NT2/D1 (cell line): ENCODE data around the gene LGSN.

Source experiments
- DNase-seq: peaks from one replicate; pipeline ENCODE4 v3.0.0-alpha.2; 2011; ENCODE audit warnings: low read depth, low spot score
- H3K27me3 ChIP-seq: 2 replicates; pipeline ENCODE4 v1.6.0; 2011; ENCODE audit warnings: mild to moderate bottlenecking; ENCODE audit not compliant: insufficient read length, insufficient read depth
- H3K36me3 ChIP-seq: 2 replicates; pipeline ENCODE4 v1.6.1; 2011; ENCODE audit warnings: mild to moderate bottlenecking, low read length, mixed read lengths; ENCODE audit not compliant: insufficient read depth, insufficient read length
- H3K4me1 ChIP-seq: 2 replicates; pipeline ENCODE4 v1.5.1; 2011; ENCODE audit not compliant: insufficient read depth, insufficient read length
- H3K4me3 ChIP-seq: 2 replicates; pipeline ENCODE4 v1.5.1; 2011; ENCODE audit warnings: low read depth; ENCODE audit not compliant: insufficient read length
- H3K9ac ChIP-seq: 2 replicates; pipeline ENCODE4 v1.6.0; 2011; ENCODE audit warnings: low read depth; ENCODE audit not compliant: insufficient read length
- H3K9me3 ChIP-seq: 2 replicates; pipeline ENCODE4 v1.5.1; 2011; ENCODE audit warnings: mild to moderate bottlenecking, low read length; ENCODE audit not compliant: insufficient read depth
- SUZ12 ChIP-seq: IDR thresholded peaks from 2 replicates; pipeline ENCODE4 v1.6.1; 2011; ENCODE audit not compliant: insufficient read length, insufficient read depth; ENCODE audit errors: extremely low read depth
- YY1 ChIP-seq: IDR thresholded peaks from 2 replicates; pipeline ENCODE4 v1.6.1; 2011; ENCODE audit not compliant: insufficient read length, insufficient read depth
- ZNF274 ChIP-seq: IDR thresholded peaks from 2 replicates; pipeline ENCODE4 v1.6.1; 2011; ENCODE audit warnings: mild to moderate bottlenecking, low read depth, low read length

The LGSN gene

GRCh38 chr6:63305277-63305676 lies 14.5 kb downstream of the LGSN start:
- H3K4me3 ChIP-seq: no peak overlapping the region
- H3K9ac ChIP-seq: no peak overlapping the region
- H3K9me3 ChIP-seq: no peaks in the 10 kb centered on the region
- no peaks in the 10 kb centered on the region for H3K4me1 ChIP-seq
- no peak for TF ChIP-seq YY1
- no peak for TF ChIP-seq SUZ12
- no peak for TF ChIP-seq ZNF274
- no peak for DNase-seq
- H3K27me3 ChIP-seq: no peaks in the 10 kb centered on the region
- no peaks in the 10 kb centered on the region for H3K36me3 ChIP-seq

- Histone ChIP-seq H3K4me3 (no peak overlapping the region), H3K9me3 (peaks cover 4% of the 10 kb centered on the region; the same call in 1 of the 2 replicates), H3K27me3 (no peaks in the 10 kb centered on the region), H3K4me1 (no peaks in the 10 kb centered on the region), H3K9ac (no peak overlapping the region), H3K36me3 (no peaks in the 10 kb centered on the region)
- TF ChIP-seq YY1 (no peak), ZNF274 (no peak), SUZ12 (no peak)
- no peak for DNase-seq
These were observed 16.3 kb downstream of the LGSN start for GRCh38 chr6:63303476-63303875.

GRCh38 chr6:63299667-63300066 lies 20.1 kb downstream of the LGSN start:
- H3K36me3 ChIP-seq: no peaks in the 10 kb centered on the region
- no peaks in the 10 kb centered on the region for H3K27me3 ChIP-seq
- H3K9me3 ChIP-seq: peaks cover 4% of the 10 kb centered on the region; the same call in 1 of the 2 replicates
- no peak overlapping the region for H3K4me3 ChIP-seq
- H3K4me1 ChIP-seq: no peaks in the 10 kb centered on the region
- DNase-seq: no peak
- TF ChIP-seq SUZ12 (no peak), YY1 (no peak), ZNF274 (no peak)
- no peak overlapping the region for H3K9ac ChIP-seq

- Histone ChIP-seq H3K4me3 (no peak overlapping the region), H3K9ac (no peak overlapping the region), H3K27me3 (no peaks in the 10 kb centered on the region), H3K9me3 (peaks cover 4% of the 10 kb centered on the region; the same call in 1 of the 2 replicates), H3K4me1 (no peaks in the 10 kb centered on the region), H3K36me3 (no peaks in the 10 kb centered on the region)
- TF ChIP-seq ZNF274: no peak
- no peak for TF ChIP-seq YY1
- TF ChIP-seq SUZ12: no peak
- DNase-seq: no peak
These were observed 24.1 kb downstream of the LGSN start for GRCh38 chr6:63295553-63296194.

GRCh38 chr6:63290492-63291058 lies 29.2 kb downstream of the LGSN start:
- H3K4me3 ChIP-seq: no peak overlapping the region
- H3K9ac ChIP-seq: no peak overlapping the region
- TF ChIP-seq ZNF274: no peak
- no peak for TF ChIP-seq YY1
- no peak for TF ChIP-seq SUZ12
- no peaks in the 10 kb centered on the region for H3K4me1 ChIP-seq
- no peaks in the 10 kb centered on the region for H3K9me3 ChIP-seq
- no peaks in the 10 kb centered on the region for H3K27me3 ChIP-seq
- no peaks in the 10 kb centered on the region for H3K36me3 ChIP-seq
- DNase-seq: no peak

- Histone ChIP-seq H3K4me3 (no peak overlapping the region), H3K9me3 (no peaks in the 10 kb centered on the region), H3K4me1 (no peaks in the 10 kb centered on the region), H3K9ac (no peak overlapping the region), H3K27me3 (no peaks in the 10 kb centered on the region), H3K36me3 (no peaks in the 10 kb centered on the region)
- no peak for DNase-seq
- TF ChIP-seq YY1: no peak
- TF ChIP-seq SUZ12: no peak
- TF ChIP-seq ZNF274: no peak
These were observed 30.4 kb downstream of the LGSN start for GRCh38 chr6:63289269-63289872.

GRCh38 chr6:63280639-63281180 lies 39.1 kb downstream of the LGSN start:
- TF ChIP-seq SUZ12 (no peak), ZNF274 (no peak), YY1 (no peak)
- Histone ChIP-seq H3K4me1 (no peaks in the 10 kb centered on the region), H3K9me3 (no peaks in the 10 kb centered on the region), H3K27me3 (no peaks in the 10 kb centered on the region), H3K36me3 (no peaks in the 10 kb centered on the region), H3K9ac (no peak overlapping the region), H3K4me3 (no peak overlapping the region)
- DNase-seq: no peak
